ENCODE results near the gene RAB8A. TPM values are rescaled to one million over a fixed set of nuclear protein-coding genes. Genes with fewer than 3 reads are reported as not detected.

The RAB8A gene
- total and polyA plus RNA-seq, 9 of the 15 experiments (the other 6 are each of a cell fraction or from before 2014, with no cell fraction given) = 11.2 to 102 (median 53.2) TPM

GRCh38 chr19:16088351-16089009, 23.2 kb upstream of the RAB8A start:
- intact Hi-C loops (cut with micrococcal nuclease) (no loop called here), in situ Hi-C loops (cut with MboI) (no loop called here)
- H3K9me3 ChIP-seq (replicated peaks; ENCODE audit: control insufficient read depth, insufficient read depth, low read depth, low read length) = no peaks in the 10 kb centered on the region
- peaks cover 6% of the 10 kb centered on the region; the same call in 1 of the 2 replicates for H4K20me1 ChIP-seq (replicated peaks; ENCODE audit: control insufficient read depth, insufficient read depth, low read length)
- no TSS peak for BruUV-seq (replicated peaks)
- WGBS (ENCODE audit: insufficient coverage, low coverage, missing lambda C conversion rate) = 78% methylated on average over 17 of the region's 17 CpGs
- peak in 2 of 4 experiments; percentile 33 to 34 for DNase-seq (ENCODE audit: extremely low read depth in 1 of 4, low spot score in 3 of 4)
- H3K9me1 ChIP-seq (ENCODE audit: control insufficient read depth, insufficient read depth, low read length) = no peaks in the 10 kb centered on the region
- no peak overlapping the region for H3K4me3 ChIP-seq
- CTCF ChIA-PET (ENCODE audit: low intra/inter-chr PET ratio) = no interaction called here
- H3K4me2 ChIP-seq (ENCODE audit: insufficient read depth, low read length) = no peak overlapping the region
- H3K36me3 ChIP-seq (ENCODE audit: control insufficient read depth, insufficient read depth, low read length) = peaks cover 77% of the 10 kb centered on the region; the same call in 2 of the 3 replicates
- TF ChIP-seq NEUROD1 (IDR thresholded peaks at IDR 0.05; ENCODE audit: borderline replicate concordance, low read depth, low read length, partially characterized antibody) = no peak
- peak; percentile 41 for TF ChIP-seq CBFA2T3 (IDR thresholded peaks at IDR 0.05)
- TF ChIP-seq GABPA (tag; conservative IDR thresholded peaks at IDR 0.05; ENCODE audit: low read depth) = no peak
- TF ChIP-seq JUND (IDR thresholded peaks at IDR 0.05; ENCODE audit: borderline replicate concordance, low read depth, low read length) = no peak
- no peak for TF ChIP-seq JUND (tag; IDR thresholded peaks at IDR 0.05; ENCODE audit: borderline replicate concordance, low read depth, low read length)
- no peak for TF ChIP-seq EP400 (IDR thresholded peaks at IDR 0.05)
- no peak overlapping the region; the same call in 2 of the 3 replicates for H3K27ac ChIP-seq (ENCODE audit: extremely low read depth, low read depth, low read length)
- H2AFZ ChIP-seq (ENCODE audit: low read depth, low read length) = no peak overlapping the region
- no peak for FAIRE-seq
- POLR2A ChIA-PET = interaction anchor here (0.6 to 6.4 kb wide), 10 partner anchors 9 to 250 kb away, joined by 3 to 67 read pairs (median 4); partner anchors contain the start of genes RAB8A and TPM4
- no peaks in the 10 kb centered on the region; the same call in 2 of the 3 replicates for H3K79me2 ChIP-seq (ENCODE audit: control insufficient read depth, insufficient read depth, low read length)
- peaks cover 5 to 14% of the 10 kb centered on the region in 2 experiments for H3K4me1 ChIP-seq (replicated peaks in 1 of 2; ENCODE audit: control insufficient read depth in 2 of 2, insufficient read depth in 2 of 2, low read length in 2 of 2)
- no peaks in the 10 kb centered on the region for H3K27me3 ChIP-seq (ENCODE audit: control insufficient read depth in 2 of 2, insufficient read depth in 2 of 2, low read length in 2 of 2)
- no peak overlapping the region for H3K9ac ChIP-seq (ENCODE audit: insufficient read depth in 1 of 2, low read depth in 2 of 2, low read length in 2 of 2)
- ATAC-seq = no peak
